Smooth muscle cell (in vitro differentiated cells): ENCODE data around the gene TSHR. TPM values are rescaled to one million over a fixed set of nuclear protein-coding genes. Genes with fewer than 3 reads are reported as not detected.

ENCODE experiments used
- DNase-seq: peaks from one replicate; lab custom pipeline; 2025; ENCODE audit not compliant: unreplicated experiment; lab: John Stamatoyannopoulos, UW
- H2AFZ ChIP-seq: fragments of 200-600 bp; sonication (generic); 2 replicates; pipeline ENCODE4 v1.6.0; 2016; ENCODE audit warnings: antibody characterized with exemption, low read depth, mild to moderate bottlenecking
- H3F3A ChIP-seq: fragments of 200-600 bp; sonication (generic); 2 replicates; pipeline ENCODE4 v1.6.0; 2017; ENCODE audit warnings: antibody characterized with exemption, low read depth
- H3K27ac ChIP-seq: fragments of 200-600 bp; sonication (generic); 2 replicates; pipeline ENCODE4 v1.5.1; 2016; ENCODE audit warnings: low read depth, mild to moderate bottlenecking
- H3K27me3 ChIP-seq: fragments of 200-600 bp; sonication (generic); 2 replicates; pipeline ENCODE4 v1.6.1; 2016; ENCODE audit warnings: low read depth, mild to moderate bottlenecking
- H3K36me3 ChIP-seq: fragments of 200-600 bp; sonication (generic); 2 replicates; pipeline ENCODE4 v1.5.1; 2016; ENCODE audit warnings: low read depth
- H3K4me1 ChIP-seq: fragments of 200-600 bp; sonication (generic); 2 replicates; pipeline ENCODE4 v1.5.1; 2016; ENCODE audit warnings: low read depth
- H3K4me2 ChIP-seq: fragments of 200-600 bp; sonication (generic); 2 replicates; pipeline ENCODE4 v1.6.0; 2016; ENCODE audit warnings: mild to moderate bottlenecking
- H3K4me3 ChIP-seq: fragments of 200-600 bp; sonication (generic); 2 replicates; pipeline ENCODE4 v1.5.1; 2016; ENCODE audit warnings: mild to moderate bottlenecking
- H3K79me2 ChIP-seq: fragments of 200-600 bp; sonication (generic); 2 replicates; pipeline ENCODE4 v1.6.0; 2016; ENCODE audit warnings: low read depth, mild to moderate bottlenecking
- H3K9ac ChIP-seq: fragments of 200-600 bp; sonication (generic); 2 replicates; pipeline ENCODE4 v1.6.0; 2016; ENCODE audit warnings: low read depth
- H3K9me3 ChIP-seq: fragments of 200-600 bp; sonication (generic); replicated peaks from 2 replicates; pipeline ENCODE4 v1.5.1; 2016; ENCODE audit warnings: low read depth
- H4K20me1 ChIP-seq: fragments of 200-600 bp; sonication (generic); 2 replicates; pipeline ENCODE4 v1.6.0; 2016; ENCODE audit warnings: low read depth
- CTCF ChIP-seq: fragments of 200-600 bp; sonication (generic); IDR thresholded peaks from 2 replicates; pipeline ENCODE4 v1.5.1; 2017; ENCODE audit warnings: borderline replicate concordance, mild to moderate bottlenecking, antibody characterized with exemption; ENCODE audit not compliant: insufficient read depth, poor library complexity, severe bottlenecking
- WGBS: methylation state at CpG from one replicate; pipeline ENCODE4 v1.1.7; 2016; ENCODE audit warnings: low lambda C conversion rate; 5-methylcytosine and 5-hydroxymethylcytosine counted together
- polyA plus RNA-seq: library from polyadenylated mRNA; unstranded; fragments of >200 nt; fragmentation: Nextera tagmentation; extraction: Ambion mirVana; gene quantifications from 2 replicates; pipeline ENCODE4 v1.2.1, GENCODE V29; 2016
- total RNA-seq: library from RNA; depleted of rRNA; stranded (reverse); fragments of >200 nt; gene quantifications from 2 replicates; pipeline ENCODE4 v1.2.3, GENCODE V29; 2014

The TSHR gene
- total and polyA plus RNA-seq, 2 experiments from 2014 or later: not detected

GRCh38 chr14:80956102-80956501, 681 bp downstream of the TSHR start:
- no peak for TF ChIP-seq CTCF
- Histone ChIP-seq H3K79me2 (no peaks in the 10 kb centered on the region), H3F3A (no peaks in the 10 kb centered on the region), H3K9ac (no peak overlapping the region), H3K27ac (no peak overlapping the region), H4K20me1 (no peaks in the 10 kb centered on the region), H3K27me3 (peaks cover 61% of the 10 kb centered on the region), H3K4me2 (no peak overlapping the region), H3K36me3 (no peaks in the 10 kb centered on the region), H3K4me1 (no peaks in the 10 kb centered on the region), H3K4me3 (no peak overlapping the region), H3K9me3 (no peaks in the 10 kb centered on the region), H2AFZ (no peak overlapping the region)
- WGBS: 75% methylated on average over 2 of the region's 2 CpGs
- DNase-seq: no peak

GRCh38 chr14:80956922-80957321, 1.5 kb downstream of the TSHR start:
- Histone ChIP-seq H3F3A (no peaks in the 10 kb centered on the region), H3K9ac (no peak overlapping the region), H2AFZ (no peak overlapping the region), H3K4me1 (no peaks in the 10 kb centered on the region), H3K27me3 (peaks cover 54% of the 10 kb centered on the region), H4K20me1 (no peaks in the 10 kb centered on the region), H3K4me3 (no peak overlapping the region), H3K36me3 (no peaks in the 10 kb centered on the region), H3K4me2 (no peak overlapping the region), H3K27ac (no peak overlapping the region), H3K79me2 (no peaks in the 10 kb centered on the region), H3K9me3 (no peaks in the 10 kb centered on the region)
- no peak for TF ChIP-seq CTCF
- DNase-seq: no peak
- WGBS: 96% methylated on average over 1 of the region's 1 CpG

DNA sequence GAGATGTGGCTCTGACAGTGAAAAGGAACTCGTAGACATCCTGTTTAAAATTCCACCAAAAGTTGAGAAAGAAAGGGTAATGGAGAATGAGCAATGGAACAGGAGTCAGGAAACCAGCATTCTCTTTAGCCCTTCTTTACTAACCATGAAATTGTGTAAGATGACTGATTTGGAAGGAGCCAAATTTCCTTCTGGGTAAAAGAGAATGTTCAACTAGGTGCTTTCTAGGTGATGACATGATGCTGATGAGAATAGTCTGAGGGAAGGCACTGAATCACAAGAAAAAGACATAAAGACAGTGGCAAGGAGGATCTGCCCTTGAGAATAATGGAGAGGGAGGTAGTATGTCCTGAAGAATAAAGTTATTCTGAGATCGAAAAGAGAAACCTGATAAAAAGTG, 2.2 kb downstream of the TSHR start:
- peaks cover 48% of the 10 kb centered on the region for H3K27me3 ChIP-seq
- H3K4me1 ChIP-seq: no peaks in the 10 kb centered on the region
- H3K4me2 ChIP-seq: no peak overlapping the region
- no peak for DNase-seq
- H3K36me3 ChIP-seq: no peaks in the 10 kb centered on the region
- H3K9me3 ChIP-seq: no peaks in the 10 kb centered on the region
- H2AFZ ChIP-seq: no peak overlapping the region
- no peaks in the 10 kb centered on the region for H3K79me2 ChIP-seq
- WGBS: 91% methylated on average over 2 of the region's 2 CpGs
- no peak overlapping the region for H3K27ac ChIP-seq
- TF ChIP-seq CTCF: no peak
- no peak overlapping the region for H3K9ac ChIP-seq
- H3K4me3 ChIP-seq: no peak overlapping the region
- H4K20me1 ChIP-seq: no peaks in the 10 kb centered on the region
- H3F3A ChIP-seq: no peaks in the 10 kb centered on the region

DNA sequence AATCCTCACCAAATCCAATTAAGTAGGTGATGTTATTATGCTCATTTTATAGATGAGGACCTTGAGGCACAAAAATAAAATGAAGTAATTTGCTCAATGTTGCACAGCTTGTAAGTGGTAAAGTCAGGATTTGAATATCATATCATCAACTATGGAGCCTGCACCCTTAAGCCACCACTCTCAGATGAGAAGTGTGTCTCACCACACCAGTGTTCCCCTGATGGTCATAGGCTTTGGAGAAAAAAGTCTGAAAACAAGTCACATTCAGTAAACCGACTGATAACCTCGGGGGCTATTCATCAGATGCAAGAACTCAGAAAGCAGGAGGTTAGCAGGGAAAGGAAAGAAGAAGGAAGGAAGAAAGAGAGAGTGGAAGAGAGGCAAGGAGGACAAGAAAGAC, 2.8 kb downstream of the TSHR start:
- H3K79me2 ChIP-seq: no peaks in the 10 kb centered on the region
- H3K9me3 ChIP-seq: no peaks in the 10 kb centered on the region
- no peak overlapping the region for H2AFZ ChIP-seq
- H3F3A ChIP-seq: no peaks in the 10 kb centered on the region
- H3K4me1 ChIP-seq: no peaks in the 10 kb centered on the region
- H3K27me3 ChIP-seq: peaks cover 46% of the 10 kb centered on the region
- no peak overlapping the region for H3K4me2 ChIP-seq
- TF ChIP-seq CTCF: no peak
- H4K20me1 ChIP-seq: no peaks in the 10 kb centered on the region
- WGBS: 64% methylated on average over 2 of the region's 2 CpGs
- no peak overlapping the region for H3K9ac ChIP-seq
- no peaks in the 10 kb centered on the region for H3K36me3 ChIP-seq
- H3K4me3 ChIP-seq: no peak overlapping the region
- no peak overlapping the region for H3K27ac ChIP-seq
- no peak for DNase-seq
